GM12873 (cell line): ENCODE data around the gene HSF4.

Source experiments
- TF ChIP-seq, protein P1 (sequence below): IDR thresholded peaks from 2 replicates; pipeline ENCODE4 v1.5.1; 2012; ENCODE audit warnings: low read depth, mild to moderate bottlenecking, moderate library complexity, low read length, control low read depth; ENCODE audit not compliant: insufficient read depth; ENCODE audit errors: missing control alignments

The HSF4 gene

DNA sequence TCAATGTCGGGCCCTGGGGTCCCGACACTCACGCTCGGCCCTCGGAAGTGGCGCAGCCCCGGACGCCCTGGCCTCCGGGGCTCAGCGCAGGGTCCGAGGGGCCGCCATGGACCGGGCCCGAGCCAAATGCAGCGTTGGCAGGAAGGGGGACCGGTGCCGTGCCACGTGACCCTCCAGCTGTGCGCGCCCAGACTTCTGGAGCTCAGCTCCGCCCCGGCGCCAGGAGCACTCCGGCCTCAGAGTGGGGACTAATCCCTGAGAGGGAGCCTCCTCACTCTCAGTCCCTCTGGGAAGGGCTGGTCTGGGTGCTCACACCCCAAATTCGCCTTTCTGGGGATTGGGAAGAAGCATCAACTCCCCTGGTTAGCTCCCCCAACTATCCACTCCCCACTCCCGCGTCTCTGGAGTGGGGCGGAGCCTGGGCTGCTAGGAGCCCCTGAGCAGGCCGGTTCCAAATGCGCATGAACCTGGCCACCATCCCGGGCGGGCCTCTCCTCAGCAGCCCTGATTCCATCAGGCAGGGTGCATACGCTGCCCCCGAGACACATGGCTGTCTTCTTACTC is 13.6 kb upstream of the HSF4 start, which contains the start of gene B3GNT9:
TSS of gene B3GNT9 (minus strand) at position 166 of the 564 bp plus-strand sequence. CDS start 513 bp downstream, outside the sequence.
- TF ChIP-seq, protein P1, sequence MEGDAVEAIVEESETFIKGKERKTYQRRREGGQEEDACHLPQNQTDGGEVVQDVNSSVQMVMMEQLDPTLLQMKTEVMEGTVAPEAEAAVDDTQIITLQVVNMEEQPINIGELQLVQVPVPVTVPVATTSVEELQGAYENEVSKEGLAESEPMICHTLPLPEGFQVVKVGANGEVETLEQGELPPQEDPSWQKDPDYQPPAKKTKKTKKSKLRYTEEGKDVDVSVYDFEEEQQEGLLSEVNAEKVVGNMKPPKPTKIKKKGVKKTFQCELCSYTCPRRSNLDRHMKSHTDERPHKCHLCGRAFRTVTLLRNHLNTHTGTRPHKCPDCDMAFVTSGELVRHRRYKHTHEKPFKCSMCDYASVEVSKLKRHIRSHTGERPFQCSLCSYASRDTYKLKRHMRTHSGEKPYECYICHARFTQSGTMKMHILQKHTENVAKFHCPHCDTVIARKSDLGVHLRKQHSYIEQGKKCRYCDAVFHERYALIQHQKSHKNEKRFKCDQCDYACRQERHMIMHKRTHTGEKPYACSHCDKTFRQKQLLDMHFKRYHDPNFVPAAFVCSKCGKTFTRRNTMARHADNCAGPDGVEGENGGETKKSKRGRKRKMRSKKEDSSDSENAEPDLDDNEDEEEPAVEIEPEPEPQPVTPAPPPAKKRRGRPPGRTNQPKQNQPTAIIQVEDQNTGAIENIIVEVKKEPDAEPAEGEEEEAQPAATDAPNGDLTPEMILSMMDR: no peak

DNA sequence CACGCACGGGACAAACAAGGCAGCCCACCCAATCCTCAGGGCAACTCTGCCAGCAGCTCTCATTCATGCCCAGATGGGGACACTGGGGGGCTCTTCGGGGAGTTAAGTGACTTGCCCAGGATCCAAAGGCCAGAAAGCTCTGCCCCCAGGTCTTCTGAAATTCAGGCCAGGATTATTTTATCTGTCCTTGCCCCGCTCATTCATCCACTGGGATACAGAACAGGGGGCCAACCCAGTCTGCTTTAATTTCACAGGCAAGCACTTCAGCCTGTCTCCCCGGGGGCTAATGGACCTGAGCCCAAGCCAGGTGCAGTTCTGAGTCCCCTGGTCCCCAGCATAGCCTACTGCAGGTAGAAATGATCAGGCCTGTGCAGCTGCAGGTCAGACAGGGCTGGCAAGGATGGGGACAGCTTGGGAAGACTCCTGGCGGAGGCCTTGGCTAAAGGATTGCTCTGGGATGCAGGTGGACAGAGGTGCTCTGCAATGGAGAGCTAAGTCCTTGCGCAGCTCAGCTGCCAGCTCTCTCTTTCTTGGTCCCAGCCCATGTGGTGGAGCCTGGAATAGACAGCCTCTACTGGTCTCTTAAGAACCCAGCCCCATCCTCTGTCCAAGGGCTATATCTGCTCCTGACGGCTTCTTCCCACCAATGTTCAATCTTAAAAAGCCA is 13.0 kb upstream of the HSF4 start:
- TF ChIP-seq, protein P1: peak; percentile 25

DNA sequence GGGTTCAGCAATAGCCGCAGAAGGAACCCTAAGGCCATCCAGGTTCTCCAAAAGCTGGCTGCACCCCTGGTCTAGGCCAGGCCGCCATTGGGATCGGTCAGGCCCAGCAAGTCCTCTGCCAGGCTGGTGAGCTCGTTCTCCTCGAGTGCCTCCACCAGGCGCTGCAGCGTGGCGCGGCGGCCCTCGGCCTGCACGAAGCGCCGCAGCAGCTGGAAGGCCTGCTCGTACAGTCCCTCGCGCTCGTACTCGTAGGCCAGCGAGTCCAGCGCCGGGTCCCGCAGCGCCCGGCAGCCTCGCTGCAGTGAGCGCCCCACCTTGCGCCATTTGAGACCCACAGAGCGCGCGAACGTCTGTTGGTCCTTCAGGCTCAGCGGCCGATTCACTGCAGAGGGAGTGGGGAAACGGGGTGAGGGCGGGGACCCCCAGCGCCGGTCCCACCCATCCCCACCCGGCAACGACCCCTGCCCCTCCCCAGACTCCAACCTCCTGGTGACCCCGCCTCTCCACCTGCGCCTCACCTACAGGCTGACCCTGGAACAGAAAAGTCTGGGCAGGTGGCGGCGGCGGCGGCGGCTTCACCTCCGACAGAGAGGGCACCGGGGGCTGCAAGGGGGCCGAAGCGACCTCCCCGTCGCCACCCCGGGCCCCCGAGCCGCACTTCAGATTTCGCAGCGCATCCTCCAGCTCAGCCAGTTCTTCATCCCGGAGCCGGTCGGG is 9.8 kb upstream of the HSF4 start:
- TF ChIP-seq, protein P1: no peak

DNA sequence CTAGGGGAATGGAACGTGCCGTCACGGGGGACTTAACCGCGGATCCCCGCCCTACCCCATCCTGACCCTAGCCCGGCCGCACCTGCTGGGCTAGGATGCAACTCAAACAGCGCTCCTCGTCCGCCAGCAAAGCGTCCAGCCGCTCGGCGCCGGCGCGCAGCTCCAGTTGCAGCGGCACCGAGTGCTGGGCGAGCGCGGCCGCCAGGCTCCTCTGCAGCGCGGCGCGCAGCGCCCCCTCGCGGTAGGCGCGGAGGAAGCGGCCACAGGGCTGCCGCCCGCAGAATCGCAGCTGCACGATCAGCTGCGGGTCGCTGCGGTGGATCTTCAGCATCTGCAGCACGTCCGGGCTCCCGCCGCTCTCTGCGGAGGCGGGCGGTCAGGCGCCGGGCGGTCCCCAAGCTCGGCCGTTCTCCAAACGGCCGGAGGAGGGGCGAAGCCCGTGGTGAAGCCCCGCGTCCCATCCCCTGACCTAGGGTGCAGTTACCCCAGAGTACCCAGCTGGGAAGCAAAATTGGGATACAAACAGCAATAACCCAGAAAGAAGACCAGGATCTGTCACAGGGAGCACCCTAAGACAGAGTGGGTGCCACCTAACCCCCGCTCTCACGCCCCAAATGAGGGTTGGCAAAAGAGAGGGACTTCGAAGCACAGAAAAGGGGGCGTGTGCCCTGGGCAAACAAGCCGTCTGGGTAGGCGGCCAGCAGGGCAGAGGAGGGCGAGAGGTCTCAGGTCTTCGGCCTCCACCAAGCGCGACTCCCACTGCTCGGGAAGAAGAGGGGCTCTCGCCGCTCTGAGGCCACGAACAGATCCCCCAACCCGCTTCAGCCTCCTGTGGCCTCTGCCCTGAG is 9.0 kb upstream of the HSF4 start:
- TF ChIP-seq, protein P1: peak; percentile 95

DNA sequence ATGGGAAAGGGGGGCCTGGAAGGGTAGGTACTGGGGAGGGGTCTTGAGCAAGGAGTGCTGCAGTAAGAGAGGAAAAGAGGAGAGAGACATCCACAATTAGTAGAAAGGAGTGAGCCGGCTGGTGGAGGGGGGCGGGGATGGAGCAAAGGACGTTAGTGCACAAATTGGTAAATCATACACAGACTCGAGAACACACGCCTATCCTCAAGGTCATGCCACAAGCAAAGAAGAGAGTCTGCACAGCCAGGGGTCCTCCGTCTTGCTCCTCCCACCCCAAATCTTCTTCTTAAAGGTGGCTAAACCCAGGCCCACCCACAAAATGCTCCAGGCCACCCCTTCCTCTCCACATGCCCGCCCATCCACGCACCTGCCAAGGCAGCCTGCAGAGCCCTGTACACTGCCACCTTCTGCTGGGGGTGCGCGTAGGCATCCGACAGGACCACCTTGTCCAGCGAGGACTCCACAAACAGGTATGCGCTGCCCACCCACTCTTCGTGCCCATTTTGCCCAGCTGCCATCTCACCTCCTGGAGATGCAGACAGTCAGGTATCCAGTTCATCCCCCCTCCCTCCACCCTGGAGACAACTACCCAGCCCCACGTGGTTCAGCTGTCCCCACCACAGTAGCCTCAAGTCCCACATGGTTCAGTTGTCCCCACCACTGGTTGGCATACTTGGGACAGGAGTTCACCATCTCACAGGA is 8.3 kb upstream of the HSF4 start:
- TF ChIP-seq, protein P1: no peak

DNA sequence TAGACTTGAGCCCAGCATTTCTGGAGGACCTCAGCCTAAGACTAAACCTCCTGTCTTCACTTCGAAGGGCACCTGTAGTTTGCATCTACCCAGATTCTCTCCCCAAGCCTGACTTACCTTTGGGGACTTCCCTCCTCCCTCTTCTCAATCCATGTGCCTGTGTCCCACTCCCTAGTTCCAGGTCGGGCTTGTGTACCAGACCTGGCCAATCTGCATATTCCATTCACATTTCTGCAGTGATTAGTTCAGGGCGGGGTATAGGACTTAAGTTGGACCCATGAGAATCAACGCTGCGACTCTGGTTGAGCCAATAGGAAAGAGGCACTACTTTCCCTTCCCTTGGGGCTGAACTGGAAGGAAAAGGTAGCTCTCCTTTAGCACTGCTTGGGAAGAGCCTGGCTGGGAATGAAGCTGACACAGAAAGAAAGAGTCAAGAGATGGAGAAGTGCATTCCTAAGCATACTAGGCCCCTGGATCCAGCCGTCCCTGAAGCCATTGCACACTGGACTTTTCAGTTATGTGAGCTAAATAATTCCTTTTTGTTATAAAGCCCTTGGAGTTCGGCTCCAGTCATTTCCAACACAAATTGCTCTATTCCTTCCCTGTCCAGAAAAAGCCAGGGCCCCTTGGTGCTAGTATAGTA is 7.3 kb upstream of the HSF4 start:
- TF ChIP-seq, protein P1: no peak
